H1 (cell line): ENCODE measurements around the gene GLO1. TPM values are rescaled to one million over a fixed set of nuclear protein-coding genes. Genes with fewer than 3 reads are reported as not detected.

Experiments
- BRCA1 ChIP-seq: IDR thresholded peaks from 2 replicates; pipeline ENCODE4 v1.6.1; 2012; ENCODE audit warnings: low read depth, low read length, improper control_type of control experiment
- CBX5 ChIP-seq: fragments of 300-800, 300-1000 bp; sonication (generic); IDR thresholded peaks from 2 replicates; pipeline ENCODE4 v1.7.1; 2016; ENCODE audit warnings: antibody characterized with exemption, low read length, low read depth
- CHD2 ChIP-seq: IDR thresholded peaks from 2 replicates; pipeline ENCODE4 v1.6.1; 2012; ENCODE audit warnings: low read length, improper control_type of control experiment
- CTBP2 ChIP-seq: IDR thresholded peaks from 2 replicates; pipeline ENCODE4 v1.7.0; 2011; ENCODE audit warnings: borderline replicate concordance, mild to moderate bottlenecking, moderate library complexity, mixed read lengths, low read length; ENCODE audit not compliant: insufficient read depth, insufficient read length
- EZH2 ChIP-seq: fragments of 200-600 bp; sonication (generic); IDR thresholded peaks from 2 replicates; pipeline ENCODE4 v1.7.1; 2012; ENCODE audit warnings: low read depth, mild to moderate bottlenecking, moderate library complexity, low read length, inconsistent platforms; ENCODE audit not compliant: severe bottlenecking
- FOSL1 ChIP-seq: IDR thresholded peaks from 2 replicates; pipeline ENCODE4 v1.6.1; 2011; ENCODE audit warnings: mild to moderate bottlenecking, low read depth, low read length, moderate library complexity; ENCODE audit not compliant: insufficient read depth
- GABPA ChIP-seq: IDR thresholded peaks from 2 replicates; pipeline ENCODE4 v1.6.1; 2011; ENCODE audit warnings: mild to moderate bottlenecking, low read length, moderate library complexity, borderline replicate concordance; ENCODE audit not compliant: insufficient read depth
- KDM4A ChIP-seq: IDR thresholded peaks from one replicate; pipeline ENCODE4 v1.7.1; 2012; ENCODE audit warnings: low read depth, mild to moderate bottlenecking, moderate library complexity, low read length, inconsistent platforms; ENCODE audit not compliant: severe bottlenecking
- SIN3A ChIP-seq, 2 experiments: IDR thresholded peaks in 1 of 2; conservative IDR thresholded peaks in 1 of 2; 2 replicates each; pipeline ENCODE4 v1.6.1; 2011 to 2012; ENCODE audit warnings: low read length in 2 of 2, improper control_type of control experiment in 1 of 2, low read depth in 1 of 2, mild to moderate bottlenecking in 1 of 2
- TCF12 ChIP-seq: IDR thresholded peaks from 2 replicates; pipeline ENCODE4 v1.6.1; 2011; ENCODE audit warnings: low read depth, mild to moderate bottlenecking, low read length
- ZNF274 ChIP-seq: IDR thresholded peaks from 2 replicates; pipeline ENCODE4 v1.7.0; 2012; ENCODE audit warnings: low read length, borderline replicate concordance; ENCODE audit errors: extremely low read depth
- polyA plus RNA-seq, 7 experiments: library from polyadenylated mRNA; depleted of rRNA in 3 of 7; stranded (reverse) in 5 of 7; unstranded in 2 of 7; fragments of >200 nt in 5 of 7; fragments of 200-250 nt in 2 of 7; gene quantifications; 1 replicate in 5 of 7; 2 replicates in 1 of 7; 4 replicates in 1 of 7; pipeline versions ENCODE4 v1.2.1 to v1.2.3, GENCODE V29; 2011 to 2013; ENCODE audit warnings: missing spikeins in 2 of 7, mixed read lengths in 2 of 7
- total RNA-seq: library from RNA; stranded (reverse); fragmentation: NEBNext Ultra II Directional; extraction: Animal tissue kit (Norgen Biotek cat#: 25700); gene quantifications from 2 replicates; pipeline ENCODE4 v1.2.1, GENCODE V29; 2021
- TF ChIP-seq, protein P1 (sequence below): fragments of 300-600 bp; sonication (generic); IDR thresholded peaks from 2 replicates; pipeline ENCODE4 v1.7.1; 2012; ENCODE audit warnings: low read length, moderate library complexity, mild to moderate bottlenecking, inconsistent platforms; ENCODE audit not compliant: insufficient replicate concordance

The GLO1 gene
- total and polyA plus RNA-seq, 2 of the 8 experiments (the other 6 are each of a cell fraction or from before 2014, with no cell fraction given) = 104 to 170 TPM

DNA sequence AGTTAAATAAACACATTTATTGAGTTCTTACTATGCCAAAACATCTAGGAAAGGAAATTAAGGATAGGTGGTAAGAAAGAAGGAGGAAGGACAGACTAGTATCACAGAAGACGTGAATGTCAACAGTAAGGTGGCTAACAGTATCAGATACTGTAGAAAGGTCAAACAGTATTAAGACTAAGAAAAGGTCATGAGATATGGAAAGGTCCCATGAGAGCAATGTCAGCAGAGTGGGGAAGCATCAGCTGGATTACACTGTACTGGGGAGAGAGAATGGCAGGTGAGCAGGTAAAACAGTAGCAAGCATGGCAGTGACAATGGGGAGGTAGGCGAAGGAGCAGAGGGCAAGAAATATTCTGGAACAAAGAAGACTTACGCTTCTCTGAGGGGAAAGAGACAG lies 18.0 kb downstream of the GLO1 start (continued):
- TF ChIP-seq, protein P1, sequence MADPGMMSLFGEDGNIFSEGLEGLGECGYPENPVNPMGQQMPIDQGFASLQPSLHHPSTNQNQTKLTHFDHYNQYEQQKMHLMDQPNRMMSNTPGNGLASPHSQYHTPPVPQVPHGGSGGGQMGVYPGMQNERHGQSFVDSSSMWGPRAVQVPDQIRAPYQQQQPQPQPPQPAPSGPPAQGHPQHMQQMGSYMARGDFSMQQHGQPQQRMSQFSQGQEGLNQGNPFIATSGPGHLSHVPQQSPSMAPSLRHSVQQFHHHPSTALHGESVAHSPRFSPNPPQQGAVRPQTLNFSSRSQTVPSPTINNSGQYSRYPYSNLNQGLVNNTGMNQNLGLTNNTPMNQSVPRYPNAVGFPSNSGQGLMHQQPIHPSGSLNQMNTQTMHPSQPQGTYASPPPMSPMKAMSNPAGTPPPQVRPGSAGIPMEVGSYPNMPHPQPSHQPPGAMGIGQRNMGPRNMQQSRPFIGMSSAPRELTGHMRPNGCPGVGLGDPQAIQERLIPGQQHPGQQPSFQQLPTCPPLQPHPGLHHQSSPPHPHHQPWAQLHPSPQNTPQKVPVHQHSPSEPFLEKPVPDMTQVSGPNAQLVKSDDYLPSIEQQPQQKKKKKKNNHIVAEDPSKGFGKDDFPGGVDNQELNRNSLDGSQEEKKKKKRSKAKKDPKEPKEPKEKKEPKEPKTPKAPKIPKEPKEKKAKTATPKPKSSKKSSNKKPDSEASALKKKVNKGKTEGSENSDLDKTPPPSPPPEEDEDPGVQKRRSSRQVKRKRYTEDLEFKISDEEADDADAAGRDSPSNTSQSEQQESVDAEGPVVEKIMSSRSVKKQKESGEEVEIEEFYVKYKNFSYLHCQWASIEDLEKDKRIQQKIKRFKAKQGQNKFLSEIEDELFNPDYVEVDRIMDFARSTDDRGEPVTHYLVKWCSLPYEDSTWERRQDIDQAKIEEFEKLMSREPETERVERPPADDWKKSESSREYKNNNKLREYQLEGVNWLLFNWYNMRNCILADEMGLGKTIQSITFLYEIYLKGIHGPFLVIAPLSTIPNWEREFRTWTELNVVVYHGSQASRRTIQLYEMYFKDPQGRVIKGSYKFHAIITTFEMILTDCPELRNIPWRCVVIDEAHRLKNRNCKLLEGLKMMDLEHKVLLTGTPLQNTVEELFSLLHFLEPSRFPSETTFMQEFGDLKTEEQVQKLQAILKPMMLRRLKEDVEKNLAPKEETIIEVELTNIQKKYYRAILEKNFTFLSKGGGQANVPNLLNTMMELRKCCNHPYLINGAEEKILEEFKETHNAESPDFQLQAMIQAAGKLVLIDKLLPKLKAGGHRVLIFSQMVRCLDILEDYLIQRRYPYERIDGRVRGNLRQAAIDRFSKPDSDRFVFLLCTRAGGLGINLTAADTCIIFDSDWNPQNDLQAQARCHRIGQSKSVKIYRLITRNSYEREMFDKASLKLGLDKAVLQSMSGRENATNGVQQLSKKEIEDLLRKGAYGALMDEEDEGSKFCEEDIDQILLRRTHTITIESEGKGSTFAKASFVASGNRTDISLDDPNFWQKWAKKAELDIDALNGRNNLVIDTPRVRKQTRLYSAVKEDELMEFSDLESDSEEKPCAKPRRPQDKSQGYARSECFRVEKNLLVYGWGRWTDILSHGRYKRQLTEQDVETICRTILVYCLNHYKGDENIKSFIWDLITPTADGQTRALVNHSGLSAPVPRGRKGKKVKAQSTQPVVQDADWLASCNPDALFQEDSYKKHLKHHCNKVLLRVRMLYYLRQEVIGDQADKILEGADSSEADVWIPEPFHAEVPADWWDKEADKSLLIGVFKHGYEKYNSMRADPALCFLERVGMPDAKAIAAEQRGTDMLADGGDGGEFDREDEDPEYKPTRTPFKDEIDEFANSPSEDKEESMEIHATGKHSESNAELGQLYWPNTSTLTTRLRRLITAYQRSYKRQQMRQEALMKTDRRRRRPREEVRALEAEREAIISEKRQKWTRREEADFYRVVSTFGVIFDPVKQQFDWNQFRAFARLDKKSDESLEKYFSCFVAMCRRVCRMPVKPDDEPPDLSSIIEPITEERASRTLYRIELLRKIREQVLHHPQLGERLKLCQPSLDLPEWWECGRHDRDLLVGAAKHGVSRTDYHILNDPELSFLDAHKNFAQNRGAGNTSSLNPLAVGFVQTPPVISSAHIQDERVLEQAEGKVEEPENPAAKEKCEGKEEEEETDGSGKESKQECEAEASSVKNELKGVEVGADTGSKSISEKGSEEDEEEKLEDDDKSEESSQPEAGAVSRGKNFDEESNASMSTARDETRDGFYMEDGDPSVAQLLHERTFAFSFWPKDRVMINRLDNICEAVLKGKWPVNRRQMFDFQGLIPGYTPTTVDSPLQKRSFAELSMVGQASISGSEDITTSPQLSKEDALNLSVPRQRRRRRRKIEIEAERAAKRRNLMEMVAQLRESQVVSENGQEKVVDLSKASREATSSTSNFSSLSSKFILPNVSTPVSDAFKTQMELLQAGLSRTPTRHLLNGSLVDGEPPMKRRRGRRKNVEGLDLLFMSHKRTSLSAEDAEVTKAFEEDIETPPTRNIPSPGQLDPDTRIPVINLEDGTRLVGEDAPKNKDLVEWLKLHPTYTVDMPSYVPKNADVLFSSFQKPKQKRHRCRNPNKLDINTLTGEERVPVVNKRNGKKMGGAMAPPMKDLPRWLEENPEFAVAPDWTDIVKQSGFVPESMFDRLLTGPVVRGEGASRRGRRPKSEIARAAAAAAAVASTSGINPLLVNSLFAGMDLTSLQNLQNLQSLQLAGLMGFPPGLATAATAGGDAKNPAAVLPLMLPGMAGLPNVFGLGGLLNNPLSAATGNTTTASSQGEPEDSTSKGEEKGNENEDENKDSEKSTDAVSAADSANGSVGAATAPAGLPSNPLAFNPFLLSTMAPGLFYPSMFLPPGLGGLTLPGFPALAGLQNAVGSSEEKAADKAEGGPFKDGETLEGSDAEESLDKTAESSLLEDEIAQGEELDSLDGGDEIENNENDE = no peak
- TF ChIP-seq EZH2 (no peak), CHD2 (no peak), CBX5 (no peak), FOSL1 (no peak), SIN3A (conservative IDR thresholded peaks at IDR 0.05 in 1 of 2, IDR thresholded peaks at IDR 0.05 in 1 of 2; ENCODE audit: low read depth in 1 of 2, low read length in 2 of 2) (no peak), CTBP2 (no peak), BRCA1 (no peak), KDM4A (no peak), GABPA (no peak), ZNF274 (no peak), TCF12 (no peak)
